IPS-18c (cell line): ENCODE data around the gene ARRDC5.
"Not testable (repeated sequence)": the region's sequence is repeated elsewhere in the genome, so short reads cannot be mapped to it uniquely, and the experiment has no call there.

Experiments used
- H3K4me3 ChIP-seq: 2 replicates; pipeline ENCODE4 v1.7.0; 2013; ENCODE audit warnings: low read depth, mild to moderate bottlenecking, low read length, moderate library complexity; ENCODE audit not compliant: insufficient read depth
- H3K9me3 ChIP-seq: one replicate; pipeline ENCODE4 v1.6.1; 2013; ENCODE audit warnings: mild to moderate bottlenecking, low read length, moderate library complexity; ENCODE audit not compliant: control insufficient read depth, insufficient read depth

Gene ARRDC5

GRCh38 chr19:4911786-4912672 is 9.3 kb upstream of the ARRDC5 start:
- Histone ChIP-seq H3K9me3 (peaks cover 2% of the 10 kb centered on the region), H3K4me3 (no peak overlapping the region)

- Histone ChIP-seq H3K4me3 (no peak overlapping the region), H3K9me3 (peaks cover 2% of the 10 kb centered on the region)
Measured at GRCh38 chr19:4911314-4911713, 8.6 kb upstream of the ARRDC5 start.

- peak overlapping the region; percentile 80 for H3K4me3 ChIP-seq
- H3K9me3 ChIP-seq: peaks cover 2% of the 10 kb centered on the region
Measured at GRCh38 chr19:4910594-4911281, 8.0 kb upstream of the ARRDC5 start.

- Histone ChIP-seq H3K9me3 (peaks cover 2% of the 10 kb centered on the region), H3K4me3 (peak overlapping the region; percentile 80)
Measured at GRCh38 chr19:4909897-4910593, 7.3 kb upstream of the ARRDC5 start.

- H3K9me3 ChIP-seq: peaks cover 2% of the 10 kb centered on the region
- peak within 1 kb of the TSS; percentile 80 for H3K4me3 ChIP-seq
Measured at GRCh38 chr19:4909156-4909896, 6.6 kb upstream of the ARRDC5 start, which contains the start of gene UHRF1. Gene UHRF1 (plus strand): TSS chr19:4909501. CDS start chr19:4910886, 1,385 bp downstream.

GRCh38 chr19:4908781-4909155 is 6.1 kb upstream of the ARRDC5 start:
- Histone ChIP-seq H3K4me3 (peak overlapping the region; percentile 80; the same call in 1 of the 2 replicates), H3K9me3 (peaks cover 2% of the 10 kb centered on the region)

- H3K4me3 ChIP-seq: no peak overlapping the region
- peaks cover 2% of the 10 kb centered on the region for H3K9me3 ChIP-seq
Measured at GRCh38 chr19:4908360-4908759, 5.7 kb upstream of the ARRDC5 start.

GRCh38 chr19:4906963-4907362 is 4.3 kb upstream of the ARRDC5 start:
- no peak overlapping the region for H3K4me3 ChIP-seq
- peaks cover 4% of the 10 kb centered on the region for H3K9me3 ChIP-seq

GRCh38 chr19:4904481-4904880 is 1.8 kb upstream of the ARRDC5 start:
- H3K9me3 ChIP-seq: peaks cover 4% of the 10 kb centered on the region
- no peak overlapping the region for H3K4me3 ChIP-seq

- H3K9me3 ChIP-seq, H3K4me3 ChIP-seq: not testable (repeated sequence)
Measured at GRCh38 chr19:4900879-4901278, 1.8 kb downstream of the ARRDC5 start.

GRCh38 chr19:4897146-4897545 is 5.5 kb downstream of the ARRDC5 start:
- H3K4me3 ChIP-seq: no peak overlapping the region

GRCh38 chr19:4896372-4896771 is 6.3 kb downstream of the ARRDC5 start:
- Histone ChIP-seq H3K4me3 (no peak overlapping the region), H3K9me3 (no peaks in the 10 kb centered on the region)

More at GRCh38 chr19:4897146-4897545, 5.5 kb downstream of the ARRDC5 start:
- H3K9me3 ChIP-seq: no peaks in the 10 kb centered on the region

- not testable (repeated sequence) for H3K9me3 ChIP-seq, H3K4me3 ChIP-seq
Measured at GRCh38 chr19:4892962-4893361, 9.7 kb downstream of the ARRDC5 start.

- Histone ChIP-seq H3K4me3 (no peak overlapping the region), H3K9me3 (no peaks in the 10 kb centered on the region)
Measured at GRCh38 chr19:4891066-4891465, 11.6 kb downstream of the ARRDC5 start.

GRCh38 chr19:4889034-4889815 is 13.5 kb downstream of the ARRDC5 start:
- no peak overlapping the region for H3K4me3 ChIP-seq
- no peaks in the 10 kb centered on the region for H3K9me3 ChIP-seq

GRCh38 chr19:4887803-4888202 is 14.9 kb downstream of the ARRDC5 start:
- not testable (repeated sequence) for H3K4me3 ChIP-seq, H3K9me3 ChIP-seq
